Measurements from ENCODE around the gene HMCN1.

Gene HMCN1

DNA sequence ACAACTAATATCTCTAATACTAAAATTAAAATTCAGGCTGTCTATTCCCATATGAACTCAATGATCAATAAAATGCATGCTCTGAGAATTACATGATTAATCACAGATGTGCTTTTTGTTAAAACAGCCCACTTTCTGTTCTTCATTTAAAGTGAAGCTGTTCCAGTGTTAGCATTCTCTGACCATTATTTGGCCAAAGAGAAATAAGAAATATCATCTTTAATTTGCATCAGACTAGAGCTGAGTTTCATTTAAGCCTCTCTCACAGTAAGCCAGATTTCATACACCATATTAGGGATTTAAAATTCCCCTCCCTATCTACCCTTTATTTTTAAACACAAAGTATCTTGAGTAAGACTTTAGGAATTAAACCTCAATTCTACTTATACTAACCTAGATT, 379.3 kb downstream of the HMCN1 start:
- TF ChIP-seq, protein P1, sequence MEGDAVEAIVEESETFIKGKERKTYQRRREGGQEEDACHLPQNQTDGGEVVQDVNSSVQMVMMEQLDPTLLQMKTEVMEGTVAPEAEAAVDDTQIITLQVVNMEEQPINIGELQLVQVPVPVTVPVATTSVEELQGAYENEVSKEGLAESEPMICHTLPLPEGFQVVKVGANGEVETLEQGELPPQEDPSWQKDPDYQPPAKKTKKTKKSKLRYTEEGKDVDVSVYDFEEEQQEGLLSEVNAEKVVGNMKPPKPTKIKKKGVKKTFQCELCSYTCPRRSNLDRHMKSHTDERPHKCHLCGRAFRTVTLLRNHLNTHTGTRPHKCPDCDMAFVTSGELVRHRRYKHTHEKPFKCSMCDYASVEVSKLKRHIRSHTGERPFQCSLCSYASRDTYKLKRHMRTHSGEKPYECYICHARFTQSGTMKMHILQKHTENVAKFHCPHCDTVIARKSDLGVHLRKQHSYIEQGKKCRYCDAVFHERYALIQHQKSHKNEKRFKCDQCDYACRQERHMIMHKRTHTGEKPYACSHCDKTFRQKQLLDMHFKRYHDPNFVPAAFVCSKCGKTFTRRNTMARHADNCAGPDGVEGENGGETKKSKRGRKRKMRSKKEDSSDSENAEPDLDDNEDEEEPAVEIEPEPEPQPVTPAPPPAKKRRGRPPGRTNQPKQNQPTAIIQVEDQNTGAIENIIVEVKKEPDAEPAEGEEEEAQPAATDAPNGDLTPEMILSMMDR (IDR thresholded peaks at IDR 0.05): no peak
- no peak for TF ChIP-seq ZFX (IDR thresholded peaks at IDR 0.05; ENCODE audit: borderline replicate concordance)
- no peak overlapping the region for H3K27ac ChIP-seq

DNA sequence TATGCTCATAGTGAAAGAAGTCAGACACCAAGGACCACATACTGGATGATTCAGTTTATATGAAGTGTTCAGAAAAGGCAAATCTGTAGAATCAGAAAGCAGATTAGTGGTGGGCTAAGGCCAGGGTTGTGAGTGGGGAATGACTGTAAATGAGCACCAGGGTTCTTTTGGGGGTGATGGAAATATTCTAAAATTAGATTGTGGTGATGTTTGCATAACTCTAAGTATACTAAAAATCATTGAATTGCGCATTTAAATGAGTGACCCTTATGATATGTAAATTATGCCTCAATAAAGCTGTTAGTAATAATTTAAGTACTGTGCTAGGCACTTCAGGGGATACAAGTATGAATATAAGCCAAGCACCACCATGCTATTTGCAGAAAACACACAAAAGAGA, 384.5 kb downstream of the HMCN1 start:
- no peak overlapping the region for H3K27ac ChIP-seq
- TF ChIP-seq ZFX (IDR thresholded peaks at IDR 0.05; ENCODE audit: borderline replicate concordance): no peak
- TF ChIP-seq, protein P1 (IDR thresholded peaks at IDR 0.05): no peak

DNA sequence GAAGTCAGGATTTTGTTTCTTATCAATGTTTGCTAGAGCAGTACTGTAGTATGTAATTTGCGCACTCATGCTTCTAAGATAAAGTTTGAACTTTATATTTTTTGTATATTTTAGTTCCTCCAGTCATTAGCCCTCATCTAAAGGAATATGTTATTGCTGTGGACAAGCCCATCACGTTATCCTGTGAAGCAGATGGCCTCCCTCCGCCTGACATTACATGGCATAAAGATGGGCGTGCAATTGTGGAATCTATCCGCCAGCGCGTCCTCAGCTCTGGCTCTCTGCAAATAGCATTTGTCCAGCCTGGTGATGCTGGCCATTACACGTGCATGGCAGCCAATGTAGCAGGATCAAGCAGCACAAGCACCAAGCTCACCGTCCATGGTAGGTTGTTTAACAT, 388.6 kb downstream of the HMCN1 start:
- H3K27ac ChIP-seq: no peak overlapping the region
- TF ChIP-seq, protein P1 (IDR thresholded peaks at IDR 0.05): no peak
- no peak for TF ChIP-seq ZFX (IDR thresholded peaks at IDR 0.05; ENCODE audit: borderline replicate concordance)

DNA sequence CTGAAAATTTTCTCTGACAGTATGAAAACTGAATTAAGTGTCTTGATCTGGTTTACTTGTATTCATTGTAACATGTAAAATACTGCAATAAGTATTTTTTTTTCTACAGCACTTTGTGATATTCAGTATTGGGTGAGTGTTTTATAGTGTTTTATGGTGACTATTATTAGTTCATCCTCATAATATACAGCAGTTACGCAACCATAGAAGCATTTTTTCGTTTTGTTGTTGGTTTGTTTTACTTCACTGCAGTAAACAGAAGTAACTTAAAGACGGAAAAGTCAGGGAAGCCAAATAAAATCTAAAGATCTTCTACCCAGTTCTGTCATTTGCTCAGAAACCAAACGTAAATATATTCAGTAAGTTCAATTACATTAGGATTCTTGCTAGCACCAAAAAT, 390.8 kb downstream of the HMCN1 start:
- TF ChIP-seq, protein P1 (IDR thresholded peaks at IDR 0.05): no peak
- TF ChIP-seq ZFX (IDR thresholded peaks at IDR 0.05; ENCODE audit: borderline replicate concordance): no peak
- no peak overlapping the region for H3K27ac ChIP-seq

DNA sequence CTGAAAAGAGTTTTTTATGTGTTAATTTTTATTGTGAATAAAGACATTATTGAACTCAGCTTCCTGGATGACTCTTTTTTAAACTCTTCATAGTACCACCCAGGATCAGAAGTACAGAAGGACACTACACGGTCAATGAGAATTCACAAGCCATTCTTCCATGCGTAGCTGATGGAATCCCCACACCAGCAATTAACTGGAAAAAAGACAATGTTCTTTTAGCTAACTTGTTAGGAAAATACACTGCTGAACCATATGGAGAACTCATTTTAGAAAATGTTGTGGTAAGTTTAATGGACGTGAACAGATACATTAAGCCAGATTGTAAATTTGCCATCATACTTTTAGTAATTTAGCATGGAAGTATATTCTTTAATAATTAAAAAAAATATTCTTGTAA, 391.3 kb downstream of the HMCN1 start:
- TF ChIP-seq, protein P1 (IDR thresholded peaks at IDR 0.05): no peak
- no peak for TF ChIP-seq ZFX (IDR thresholded peaks at IDR 0.05; ENCODE audit: borderline replicate concordance)
- H3K27ac ChIP-seq: no peak overlapping the region

DNA sequence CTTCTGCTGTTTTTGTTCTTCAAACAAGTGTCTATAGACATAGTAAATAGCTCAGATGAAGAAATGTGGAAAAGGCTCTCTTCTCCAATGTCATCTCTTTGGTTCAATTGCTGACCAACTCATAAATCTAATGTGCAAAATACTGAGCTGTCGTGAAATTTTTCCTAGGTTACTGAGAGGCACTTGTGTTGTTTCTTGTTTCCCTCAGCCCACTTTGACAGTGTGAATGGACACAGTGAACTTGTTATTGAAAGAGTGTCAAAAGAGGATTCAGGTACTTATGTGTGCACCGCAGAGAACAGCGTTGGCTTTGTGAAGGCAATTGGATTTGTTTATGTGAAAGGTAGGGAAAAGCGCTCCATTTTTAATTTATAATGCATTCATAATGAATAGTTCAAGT, 395.6 kb downstream of the HMCN1 start:
- H3K27ac ChIP-seq: no peak overlapping the region
- TF ChIP-seq, protein P1 (IDR thresholded peaks at IDR 0.05): no peak
- TF ChIP-seq ZFX (IDR thresholded peaks at IDR 0.05; ENCODE audit: borderline replicate concordance): no peak

DNA sequence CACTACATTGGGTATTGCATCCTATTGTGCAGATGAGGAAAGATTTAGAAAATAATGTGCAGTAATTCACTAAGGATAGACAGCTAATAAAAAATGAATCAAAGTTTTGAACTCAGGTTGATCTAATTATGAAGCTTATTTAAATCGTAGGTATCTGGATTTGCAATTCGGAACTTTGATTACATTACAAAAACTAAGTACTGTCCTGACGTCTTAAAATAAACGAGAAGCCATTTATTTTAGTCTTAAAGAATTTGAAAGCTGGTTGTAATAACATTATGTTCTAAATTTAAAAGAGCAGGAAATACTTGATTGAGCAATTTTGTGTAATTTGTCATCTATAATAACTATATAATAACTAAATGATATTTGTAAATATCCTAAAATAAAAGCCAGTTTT, 404.9 kb downstream of the HMCN1 start:
- no peak for TF ChIP-seq ZFX (IDR thresholded peaks at IDR 0.05; ENCODE audit: borderline replicate concordance)
- TF ChIP-seq, protein P1 (IDR thresholded peaks at IDR 0.05): no peak
- H3K27ac ChIP-seq: no peak overlapping the region

All from 22Rv1 (cell line).